ENCODE results near the gene HEYL.

Gene HEYL

GRCh38 chr1:39668111-39668510, 28.7 kb upstream of the HEYL start:
- DNase-seq (ENCODE audit: low read depth in 1 of 2, low spot score in 1 of 2): no peak

GRCh38 chr1:39666772-39667171, 27.3 kb upstream of the HEYL start:
- no peak for DNase-seq (ENCODE audit: low read depth in 1 of 2, low spot score in 1 of 2)

GRCh38 chr1:39663559-39663958, 24.1 kb upstream of the HEYL start:
- DNase-seq (ENCODE audit: low read depth in 1 of 2, low spot score in 1 of 2): no peak

GRCh38 chr1:39662861-39663260, 23.4 kb upstream of the HEYL start:
- DNase-seq (ENCODE audit: low read depth in 1 of 2, low spot score in 1 of 2): no peak

GRCh38 chr1:39659538-39659937, 20.1 kb upstream of the HEYL start:
- DNase-seq (ENCODE audit: low read depth in 1 of 2, low spot score in 1 of 2): no peak

- DNase-seq (ENCODE audit: low read depth in 1 of 2, low spot score in 1 of 2): no peak
Observed at GRCh38 chr1:39659110-39659509, 19.7 kb upstream of the HEYL start.

GRCh38 chr1:39657923-39658485, 18.6 kb upstream of the HEYL start:
- peak; percentile 28 to 37 for DNase-seq (ENCODE audit: low read depth in 1 of 2, low spot score in 1 of 2)

GRCh38 chr1:39657402-39657801, 18.0 kb upstream of the HEYL start:
- DNase-seq (ENCODE audit: low read depth in 1 of 2, low spot score in 1 of 2): no peak

- no peak for DNase-seq (ENCODE audit: low read depth in 1 of 2, low spot score in 1 of 2)
Observed at GRCh38 chr1:39656391-39656790, 16.9 kb upstream of the HEYL start.

- DNase-seq (ENCODE audit: low read depth in 1 of 2, low spot score in 1 of 2): no peak
Observed at GRCh38 chr1:39655578-39656268, 16.3 kb upstream of the HEYL start.

- DNase-seq (ENCODE audit: low read depth in 1 of 2, low spot score in 1 of 2): no peak
Observed at GRCh38 chr1:39654291-39654690, 14.8 kb upstream of the HEYL start.

GRCh38 chr1:39653546-39654031, 14.1 kb upstream of the HEYL start:
- peak; percentile 47 to 54 for DNase-seq (ENCODE audit: low read depth in 1 of 2, low spot score in 1 of 2)

GRCh38 chr1:39652554-39652953, 13.1 kb upstream of the HEYL start:
- no peak for DNase-seq (ENCODE audit: low read depth in 1 of 2, low spot score in 1 of 2)

GRCh38 chr1:39652105-39652504, 12.7 kb upstream of the HEYL start:
- DNase-seq (ENCODE audit: low read depth in 1 of 2, low spot score in 1 of 2): no peak

GRCh38 chr1:39650431-39650830, 11.0 kb upstream of the HEYL start:
- DNase-seq (ENCODE audit: low read depth in 1 of 2, low spot score in 1 of 2): no peak

- DNase-seq (ENCODE audit: low read depth in 1 of 2, low spot score in 1 of 2): no peak
Observed at GRCh38 chr1:39649636-39650185, 10.3 kb upstream of the HEYL start.

GRCh38 chr1:39648496-39648895, 9.1 kb upstream of the HEYL start:
- no peak for DNase-seq (ENCODE audit: low read depth in 1 of 2, low spot score in 1 of 2)

- no peak for DNase-seq (ENCODE audit: low read depth in 1 of 2, low spot score in 1 of 2)
Observed at GRCh38 chr1:39647247-39647646, 7.8 kb upstream of the HEYL start.

- DNase-seq (ENCODE audit: low read depth in 1 of 2, low spot score in 1 of 2): no peak
Observed at GRCh38 chr1:39646232-39647081, 7.0 kb upstream of the HEYL start.

GRCh38 chr1:39645411-39646043, 6.1 kb upstream of the HEYL start:
- no peak for DNase-seq (ENCODE audit: low read depth in 1 of 2, low spot score in 1 of 2)

- DNase-seq (ENCODE audit: low read depth in 1 of 2, low spot score in 1 of 2): no peak
Observed at GRCh38 chr1:39643705-39644104, 4.3 kb upstream of the HEYL start.

All from activated T-helper 1 cell treated with anti-CD3 and anti-CD28 coated beads, Interleukin-2, amount 50 U/mL, for 16 hours (primary cell).